HUDEP-2 (cell line): ENCODE measurements around the gene DPM1.
A peak's percentile ranks its signal among the peaks of the same experiment; 100 is the strongest.
"Not testable (repeated sequence)": the region's sequence is repeated elsewhere in the genome, so short reads cannot be mapped to it uniquely, and the experiment has no call there.

Experiments
- DNase-seq, 76 experiments: peaks; one replicate each; lab custom pipeline; 2025; ENCODE audit not compliant: unreplicated experiment in 76 of 76; lab: John Stamatoyannopoulos, UW

Gene DPM1

DNA sequence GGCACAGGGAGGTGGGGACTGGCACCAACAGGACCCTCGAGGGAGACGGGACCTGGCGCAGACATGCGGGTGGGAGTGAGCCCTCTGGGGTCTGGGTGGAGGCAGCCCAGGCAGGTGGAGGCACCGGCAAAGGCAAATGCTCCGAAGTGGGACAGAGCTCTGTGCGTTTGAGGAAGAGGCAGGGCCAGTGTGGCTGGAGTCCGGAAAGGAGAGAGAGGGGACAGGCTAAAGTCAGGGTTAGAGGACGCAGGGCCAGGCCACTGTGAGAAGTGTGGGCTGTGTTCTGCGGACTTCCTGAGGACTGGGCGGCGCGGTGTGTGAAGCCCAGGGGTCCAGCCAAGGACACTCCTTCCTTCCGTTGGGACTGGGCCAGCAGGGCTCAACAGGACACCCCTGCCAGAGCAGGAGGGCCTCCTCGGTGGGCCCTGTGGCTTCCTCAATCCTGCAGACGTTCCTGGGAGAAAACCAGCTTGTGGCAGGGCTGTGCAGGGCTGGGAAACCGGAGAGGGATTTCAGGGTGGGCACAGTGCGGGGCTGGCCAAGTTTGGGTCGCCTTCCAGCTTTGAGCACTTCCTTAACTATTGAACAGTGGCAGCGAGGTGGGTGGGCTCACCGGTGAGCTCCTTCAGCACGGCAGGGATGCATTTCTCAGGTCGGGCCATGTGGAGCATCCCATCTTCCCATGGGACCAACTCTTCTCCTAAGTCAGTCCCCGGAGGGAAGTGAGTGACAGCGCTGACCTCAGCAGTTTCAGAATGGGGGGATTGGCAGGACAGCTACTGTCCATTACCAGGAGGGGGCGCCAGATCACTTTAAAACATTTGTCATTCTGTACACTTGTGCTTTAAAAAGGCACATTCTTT is 22.8 kb upstream of the DPM1 start:
- DNase-seq: peak in 43 of 76 experiments; percentile 3 to 66 (median 32)

DNA sequence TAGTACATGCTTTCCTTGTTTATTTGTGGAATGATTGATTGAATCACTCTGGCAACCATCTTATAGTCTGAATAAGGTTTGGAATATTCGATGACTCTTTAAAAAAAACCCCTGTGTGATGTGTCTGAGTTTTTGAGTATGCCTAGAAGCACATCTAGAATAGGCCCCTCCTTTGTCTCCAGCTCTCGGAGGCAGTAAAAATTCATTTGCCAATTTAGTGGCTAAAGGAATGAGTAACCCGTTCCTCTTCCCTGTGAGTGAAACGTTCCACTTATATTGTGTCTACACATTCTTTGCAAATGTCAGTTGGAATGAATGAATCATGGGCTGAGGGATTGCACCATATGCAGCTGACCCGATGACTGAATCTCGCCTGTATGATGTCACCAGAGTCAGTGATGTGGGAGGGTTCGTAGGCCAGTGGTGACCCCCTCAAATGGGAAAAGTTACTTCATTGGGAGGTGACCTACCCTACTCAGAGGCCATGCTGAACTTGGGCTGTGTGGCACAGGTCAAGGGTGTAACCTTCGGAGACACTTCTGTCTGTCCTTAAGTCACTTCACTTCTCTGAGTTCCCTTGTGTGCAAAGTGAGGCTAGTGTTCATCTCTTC is 21.8 kb upstream of the DPM1 start:
- DNase-seq: peak in 1 of 76 experiments; percentile 7

DNA sequence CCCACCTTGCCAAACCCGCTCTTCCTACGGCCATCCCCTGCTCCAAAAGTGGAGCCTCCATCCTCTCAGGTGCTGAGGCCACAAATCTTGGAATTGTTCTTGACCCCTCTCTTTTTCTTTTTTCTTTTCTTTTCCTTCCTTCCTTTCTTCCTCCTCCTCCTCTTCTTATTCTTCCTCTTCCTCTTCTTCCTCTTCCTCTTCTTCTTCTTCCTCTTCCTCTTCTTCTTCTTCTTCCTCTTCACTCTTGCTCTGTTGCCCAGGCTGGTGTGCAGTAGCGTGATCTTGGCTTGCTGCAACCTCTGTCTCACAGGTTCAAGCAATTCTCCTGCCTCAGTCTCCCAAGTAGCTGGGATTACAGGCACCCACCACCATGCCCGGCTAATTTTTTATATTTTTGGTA is 20.2 kb upstream of the DPM1 start:
- DNase-seq: not testable (repeated sequence)

DNA sequence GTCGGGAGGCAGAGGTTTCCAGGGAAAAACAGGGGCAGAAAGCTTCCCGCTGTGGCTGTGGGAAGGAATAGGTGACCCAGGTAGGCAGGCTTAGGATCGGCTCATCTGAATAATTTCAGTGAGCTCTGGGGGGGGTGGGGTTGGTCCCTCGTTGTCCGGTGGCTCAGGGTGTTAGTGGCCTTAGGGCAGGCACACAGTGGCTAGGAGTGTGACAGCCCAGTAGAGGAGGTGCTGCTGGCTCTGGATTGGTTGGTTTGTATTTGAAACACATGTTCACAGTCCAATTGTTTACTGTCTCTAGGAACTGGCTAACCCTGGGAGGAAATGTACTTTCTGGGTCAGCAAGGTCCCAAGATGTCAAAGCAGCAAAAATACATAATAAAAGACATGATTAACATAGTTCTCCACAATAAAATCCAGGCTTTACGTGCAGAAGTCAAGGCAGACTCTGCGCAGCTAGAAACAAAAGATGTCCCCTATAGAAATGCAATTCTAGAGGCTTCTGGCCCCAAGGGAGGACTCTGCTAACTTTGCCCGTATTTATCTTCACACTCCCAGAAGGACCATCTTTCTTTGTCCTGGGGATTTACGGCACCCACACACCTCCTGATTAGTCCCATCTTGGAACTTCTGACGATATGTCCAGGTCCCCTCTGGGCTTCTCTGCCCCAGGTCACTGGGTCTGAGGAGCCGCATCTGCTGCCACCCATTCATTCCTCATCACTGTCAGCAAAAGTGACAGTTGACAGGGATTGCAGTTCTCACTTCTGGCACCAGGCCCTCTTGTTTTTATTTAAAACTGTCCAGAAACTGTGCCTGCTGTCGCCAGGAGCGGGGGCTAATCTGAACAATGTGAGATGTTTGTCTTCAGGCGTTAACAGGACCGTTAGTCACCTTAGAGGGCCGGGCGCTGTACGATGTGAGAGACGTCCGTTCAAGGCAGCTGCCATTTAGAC is 19.0 kb upstream of the DPM1 start:
- no peak for DNase-seq

DNA sequence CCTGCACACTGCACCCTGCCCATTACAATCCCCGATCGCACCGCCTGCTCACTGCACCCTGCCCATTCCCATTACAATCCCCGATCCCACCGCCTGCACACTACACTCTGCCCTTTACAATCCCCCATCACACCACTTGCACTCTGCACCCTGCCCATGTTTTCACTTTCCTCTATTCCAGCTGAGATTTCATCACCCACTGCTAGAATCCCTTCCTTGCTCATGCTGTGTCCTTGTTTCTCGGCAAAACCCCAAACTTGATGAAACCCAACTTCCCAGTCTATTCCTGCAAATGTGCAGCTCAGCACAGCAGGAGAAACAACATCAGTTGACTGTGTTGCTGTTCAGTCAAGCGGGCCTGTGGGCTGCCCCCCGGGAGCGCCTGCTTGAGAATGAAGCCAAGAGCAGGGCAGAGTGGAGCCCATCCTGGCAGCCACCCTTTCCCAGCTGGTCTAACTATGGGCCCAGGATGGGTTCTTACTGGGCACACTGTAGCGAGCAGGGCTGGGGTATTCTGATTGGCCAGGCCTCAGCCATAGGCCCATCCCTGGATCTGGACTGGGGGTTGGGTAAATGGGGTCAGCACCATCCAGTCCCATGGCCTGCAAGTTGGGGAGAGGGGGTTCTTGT is 17.5 kb upstream of the DPM1 start:
- no peak for DNase-seq

DNA sequence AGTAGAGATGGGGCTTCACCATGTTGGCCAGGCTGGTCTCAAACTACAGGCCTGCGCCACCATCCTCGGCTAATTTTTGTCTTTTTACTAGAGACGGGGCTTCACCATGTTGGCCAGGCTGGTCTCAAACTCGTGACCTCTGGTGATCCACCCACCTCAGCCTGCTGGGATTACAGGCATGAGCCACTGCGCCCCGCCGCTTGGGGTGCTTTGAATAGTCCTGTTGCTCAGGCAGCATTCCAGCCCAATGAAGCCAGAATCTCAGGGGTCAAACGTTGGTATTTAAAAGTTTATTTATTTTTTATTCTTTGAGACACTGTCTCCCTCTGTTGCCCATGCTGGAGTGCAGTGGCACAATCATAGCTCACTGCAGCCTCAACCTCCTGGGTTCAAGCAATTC is 11.6 kb upstream of the DPM1 start:
- no peak for DNase-seq

DNA sequence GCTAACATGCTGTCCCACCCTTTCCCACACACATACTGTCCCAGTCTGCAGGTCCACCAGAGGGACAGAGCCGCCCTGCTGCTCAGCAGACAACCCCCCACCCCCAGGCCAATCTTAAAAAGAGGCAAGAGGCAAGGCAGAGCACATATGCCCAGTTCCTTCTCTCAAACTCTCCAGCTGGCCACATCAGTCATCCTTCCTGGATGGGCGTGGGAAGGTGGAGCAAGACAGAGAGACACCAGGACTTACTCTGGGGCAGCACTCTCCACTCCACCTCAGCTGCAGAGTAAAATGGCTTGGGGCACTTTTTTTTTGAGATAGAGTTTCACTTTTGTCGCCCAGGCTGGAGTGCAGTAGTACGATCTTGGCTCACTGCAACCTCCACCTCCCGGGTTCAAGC is 11.1 kb upstream of the DPM1 start:
- DNase-seq: no peak

DNA sequence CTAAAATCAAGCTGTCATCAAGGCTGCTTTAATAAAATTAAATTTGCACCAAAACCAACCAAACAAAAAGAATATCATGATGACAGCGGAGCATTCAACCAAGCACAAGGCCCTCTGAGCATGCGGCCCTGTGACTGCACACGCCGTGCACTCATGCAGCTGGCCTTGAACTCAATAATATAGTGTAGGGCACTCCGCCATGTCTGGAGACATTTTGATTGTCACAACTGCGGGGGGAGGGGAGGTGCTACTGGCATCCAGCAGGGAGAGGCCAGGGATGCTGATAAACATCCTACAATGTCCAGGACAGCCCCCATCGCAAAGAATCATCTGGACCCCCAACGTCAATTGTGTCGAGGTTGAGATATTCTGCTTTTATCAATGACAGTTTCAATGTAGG is 10.0 kb upstream of the DPM1 start:
- no peak for DNase-seq

DNA sequence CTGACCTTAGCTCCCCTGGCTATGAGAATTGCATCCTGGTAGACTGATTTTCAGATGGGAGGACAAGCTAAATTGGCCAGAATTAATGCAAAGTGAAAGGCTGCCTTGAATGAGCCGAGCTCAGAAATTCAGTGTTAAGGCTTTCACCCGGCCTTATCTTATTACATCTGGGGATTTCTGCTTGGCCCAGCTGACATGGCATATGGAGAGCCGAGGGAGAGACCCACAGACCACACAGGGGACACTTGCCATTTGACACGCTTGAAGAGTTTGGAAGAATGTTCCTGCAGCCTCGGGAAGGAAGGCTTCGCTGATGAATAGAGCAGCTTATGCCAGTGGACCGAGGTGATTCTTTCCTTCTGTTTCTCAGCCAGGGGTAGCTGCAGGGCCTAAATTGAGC is 9.3 kb upstream of the DPM1 start:
- DNase-seq: no peak

DNA sequence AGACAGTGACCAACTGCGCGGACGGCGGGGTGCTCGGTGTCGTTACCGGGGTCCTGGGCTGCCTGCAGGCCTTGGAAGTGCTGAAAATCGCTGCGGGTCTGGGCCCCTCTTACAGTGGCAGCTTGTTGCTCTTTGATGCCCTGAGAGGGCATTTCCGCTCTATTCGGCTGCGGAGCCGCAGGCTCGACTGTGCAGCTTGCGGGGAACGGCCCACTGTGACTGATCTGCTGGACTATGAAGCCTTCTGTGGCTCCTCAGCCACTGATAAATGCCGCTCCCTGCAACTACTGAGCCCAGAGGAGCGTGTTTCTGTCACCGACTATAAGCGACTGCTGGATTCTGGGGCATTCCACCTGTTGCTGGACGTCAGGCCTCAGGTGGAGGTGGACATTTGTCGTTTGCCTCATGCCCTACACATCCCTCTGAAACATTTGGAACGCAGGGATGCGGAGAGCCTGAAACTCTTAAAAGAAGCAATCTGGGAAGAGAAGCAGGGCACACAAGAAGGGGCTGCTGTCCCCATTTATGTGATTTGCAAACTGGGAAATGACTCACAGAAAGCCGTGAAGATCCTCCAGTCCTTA is 1.3 kb upstream of the DPM1 start:
- no peak for DNase-seq

DNA sequence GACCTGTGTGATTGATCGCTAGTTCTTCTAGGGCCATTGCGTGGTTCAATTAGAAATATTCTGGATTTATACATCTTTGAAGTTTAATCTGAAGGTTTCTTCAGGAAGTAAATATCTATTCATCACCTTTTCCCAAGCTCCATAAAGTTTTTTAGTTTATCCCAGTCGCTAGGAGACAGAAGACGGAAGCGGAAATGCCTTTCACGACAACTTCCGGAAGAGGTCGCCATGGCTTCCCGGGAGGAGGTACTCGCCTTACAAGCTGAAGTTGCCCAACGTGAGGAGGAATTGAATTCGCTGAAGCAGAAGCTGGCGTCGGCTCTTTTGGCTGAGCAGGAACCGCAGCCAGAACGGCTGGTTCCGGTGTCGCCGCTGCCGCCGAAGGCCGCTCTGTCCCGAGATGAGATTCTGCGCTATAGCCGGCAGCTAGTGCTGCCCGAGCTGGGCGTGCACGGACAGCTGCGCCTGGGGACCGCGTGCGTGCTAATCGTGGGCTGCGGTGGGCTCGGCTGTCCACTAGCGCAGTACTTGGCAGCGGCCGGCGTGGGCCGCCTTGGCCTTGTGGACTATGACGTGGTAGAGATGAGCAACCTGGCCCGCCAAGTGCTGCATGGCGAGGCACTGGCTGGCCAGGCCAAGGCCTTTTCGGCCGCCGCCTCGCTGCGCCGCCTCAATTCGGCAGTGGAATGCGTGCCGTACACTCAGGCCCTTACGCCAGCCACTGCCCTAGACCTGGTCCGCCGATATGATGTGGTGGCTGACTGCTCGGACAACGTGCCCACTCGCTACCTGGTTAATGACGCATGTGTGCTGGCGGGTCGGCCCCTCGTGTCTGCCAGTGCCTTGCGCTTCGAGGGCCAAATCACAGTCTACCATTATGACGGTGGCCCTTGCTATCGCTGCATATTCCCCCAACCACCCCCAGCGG is 547 bp upstream of the DPM1 start, which contains the start of gene MOCS3:
MOCS3 (plus strand) TSS at position 204 of the 928 bp plus-strand sequence; CDS start at position 229, 25 bp downstream.
- peak in 72 of 76 experiments; percentile 41 to 92 (median 76) for DNase-seq

DNA sequence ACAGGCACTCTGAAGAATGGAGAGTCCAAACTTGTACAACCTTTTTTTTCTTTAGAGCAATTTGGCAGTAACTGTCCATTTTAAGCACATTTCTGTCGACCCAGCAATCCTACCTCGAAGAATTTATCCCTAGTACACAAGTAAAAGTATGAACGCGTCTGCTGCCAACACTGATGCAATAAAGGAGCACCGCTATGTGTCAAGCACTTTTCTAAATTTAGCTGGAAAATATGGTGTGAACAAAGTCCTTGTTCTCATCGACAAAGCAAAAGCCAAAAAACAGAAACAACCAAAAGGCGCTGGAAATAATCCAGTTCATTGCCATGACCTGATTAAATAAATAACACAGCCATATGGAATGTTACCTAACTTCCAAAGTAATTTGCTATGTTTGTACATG is 1.1 kb downstream of the DPM1 start:
- DNase-seq: no peak

DNA sequence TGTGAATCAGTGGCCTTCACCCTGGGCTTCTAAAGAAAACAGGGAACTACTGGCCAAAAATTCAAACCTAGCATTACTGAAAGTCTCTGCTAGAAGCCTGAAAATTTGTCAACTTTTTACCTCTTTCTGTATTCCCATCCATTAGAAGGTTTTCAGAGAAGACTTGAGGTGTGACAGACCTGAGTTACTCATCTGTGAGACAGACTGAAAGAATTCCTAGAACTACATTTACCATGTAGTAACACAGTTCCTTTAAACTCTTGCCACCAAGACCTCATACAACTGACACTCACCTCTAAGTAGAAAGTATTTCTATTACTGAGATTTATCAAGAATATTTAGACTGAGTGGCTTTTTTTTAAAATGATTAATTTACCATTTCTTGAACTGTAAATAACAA is 4.5 kb downstream of the DPM1 start:
- no peak for DNase-seq

DNA sequence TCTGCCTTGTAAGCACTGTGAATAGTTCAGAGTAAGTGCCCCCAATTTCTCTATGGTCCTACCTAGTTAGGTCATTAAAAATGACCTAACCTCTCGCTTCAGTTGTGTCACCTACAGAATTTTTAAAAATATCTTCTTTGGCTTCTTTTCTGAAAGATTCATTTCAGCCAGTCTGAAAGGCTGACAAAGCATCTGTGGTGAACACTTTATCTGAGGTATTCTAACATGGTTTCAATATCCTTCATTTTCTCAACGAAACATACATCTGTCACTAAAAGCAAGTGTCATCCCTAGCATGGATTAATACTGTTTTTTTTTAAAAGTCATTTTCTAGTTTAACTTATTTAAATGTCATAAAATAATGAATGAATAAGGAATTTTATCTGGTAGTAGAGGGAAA is 5.1 kb downstream of the DPM1 start:
- no peak for DNase-seq

DNA sequence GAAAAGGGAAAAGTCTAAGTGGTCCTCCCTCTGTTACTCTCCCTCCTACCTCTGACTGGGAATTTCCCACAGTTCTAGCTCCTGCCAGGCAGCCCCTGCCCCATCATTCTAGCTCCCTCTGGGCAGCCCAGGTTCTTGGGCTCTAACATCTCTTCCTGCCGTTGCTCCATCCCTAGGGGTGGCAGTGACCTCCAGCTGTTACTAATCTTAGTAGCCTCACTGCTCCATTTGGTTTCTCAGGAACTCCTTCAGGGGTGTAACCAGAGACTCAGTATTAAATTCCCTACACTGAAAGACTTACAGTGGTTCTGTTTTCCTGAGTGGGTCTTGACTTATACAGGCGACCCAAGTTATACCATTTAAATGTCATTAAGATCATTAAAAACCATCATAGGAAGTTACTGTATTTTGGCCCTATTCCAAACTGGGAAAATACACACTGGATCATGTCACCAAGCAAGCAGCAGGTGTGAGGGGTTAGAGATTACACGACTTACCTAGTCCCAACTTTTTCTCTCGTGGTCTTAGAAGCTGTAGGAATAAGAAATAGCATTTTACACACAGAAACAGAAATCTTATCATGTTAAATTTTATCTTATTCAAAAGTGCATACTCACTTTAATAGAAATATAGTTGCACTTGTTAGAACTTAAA is 10.1 kb downstream of the DPM1 start:
- DNase-seq: no peak

DNA sequence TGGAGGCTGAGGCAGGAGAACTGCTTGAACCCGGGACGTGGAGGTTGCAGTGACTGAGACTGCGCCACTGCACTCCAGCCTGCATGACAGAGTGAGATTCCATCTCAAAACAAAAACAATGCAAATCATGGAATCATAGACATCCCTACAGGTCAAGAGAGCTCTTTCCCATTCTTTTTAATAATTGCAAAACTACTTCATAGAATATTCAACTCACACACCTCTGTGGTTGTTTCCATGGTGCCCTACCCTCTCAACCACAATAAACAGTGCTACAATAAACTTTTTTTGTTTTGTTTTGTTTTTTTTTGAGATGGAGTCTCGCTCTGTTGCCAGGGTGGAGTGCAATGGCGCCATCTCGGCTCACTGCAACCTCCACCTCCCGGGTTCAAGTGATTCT is 15.3 kb downstream of the DPM1 start:
- DNase-seq: no peak

DNA sequence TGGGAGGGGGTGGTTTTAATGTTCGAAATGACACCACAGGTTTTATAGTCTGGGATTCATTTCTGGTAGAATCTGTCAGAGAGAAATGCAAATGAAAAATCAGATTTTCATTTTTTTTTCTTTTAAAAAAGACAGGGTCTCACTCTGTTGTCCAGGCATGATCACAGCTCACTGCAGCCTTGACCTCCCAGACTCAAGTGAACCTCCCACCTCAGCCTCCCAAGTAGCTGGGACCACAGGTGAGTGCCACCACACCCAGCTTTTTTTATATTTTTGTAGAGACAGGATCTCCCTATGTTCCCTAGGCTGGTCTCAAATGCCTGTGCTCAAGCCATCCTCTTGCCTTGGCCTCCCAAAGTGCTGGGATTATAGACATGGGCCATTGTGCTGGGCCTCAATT is 24.7 kb downstream of the DPM1 start:
- DNase-seq: no peak

DNA sequence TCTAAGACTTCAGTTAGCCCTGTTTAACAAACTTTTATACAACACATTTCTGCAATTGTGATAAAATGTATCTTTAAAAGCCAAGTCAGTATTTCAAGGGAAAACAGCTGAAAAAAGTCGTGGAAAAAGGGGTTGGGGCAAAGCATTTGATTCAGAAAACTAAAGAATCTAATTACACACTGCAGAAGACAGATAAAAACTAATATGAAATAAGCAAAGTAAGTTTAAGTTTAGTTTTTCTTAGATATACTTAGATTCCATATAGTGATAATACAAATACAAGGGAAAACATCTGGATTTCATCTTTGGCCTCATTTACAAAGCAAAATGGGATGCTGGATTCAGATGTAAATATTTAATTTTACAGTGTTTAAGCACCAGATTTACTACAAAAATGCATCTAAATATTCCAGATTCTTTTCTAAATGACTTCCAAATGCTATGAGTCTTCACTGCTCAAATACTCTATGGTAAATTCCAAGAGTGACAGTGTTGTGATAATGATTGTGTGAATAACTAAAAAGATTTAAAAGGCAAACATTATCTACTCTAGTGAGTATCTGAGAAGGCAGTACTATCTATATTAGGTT is 25.5 kb downstream of the DPM1 start:
- DNase-seq: no peak
